ENCODE data around the gene GHR. TPM values are rescaled to one million over a fixed set of nuclear protein-coding genes. Genes with fewer than 3 reads are reported as not detected.

GHR gene
- total RNA-seq, 4 donors from 2014 or later, result 2.0 to 6.0 (median 3.8) TPM

GRCh38 chr5:42492974-42493373, 69.7 kb downstream of the GHR start:
- intact Hi-C loops (cut with DNase I), result no loop called here
- peaks cover 0 to 61% (median 18%) of the 10 kb centered on the region in 3 donors for H3K4me1 ChIP-seq
- DNase-seq, result no peak
- no peak overlapping the region for H3K4me3 ChIP-seq
- 46 to 76% methylated on average over 3 of the region's 3 CpGs for WGBS, 2 donors
- TF ChIP-seq POLR2A (IDR thresholded peaks at IDR 0.05), result no peak
- no peak for TF ChIP-seq CTCF (IDR thresholded peaks at IDR 0.05)
- H3K9me3 ChIP-seq, result no peaks in the 10 kb centered on the region
- H3K27ac ChIP-seq, result no peak overlapping the region
- no peaks in the 10 kb centered on the region for H3K27me3 ChIP-seq
- H3K36me3 ChIP-seq, result no peaks in the 10 kb centered on the region

- Histone ChIP-seq H3K36me3 (no peaks in the 10 kb centered on the region), H3K4me3 (no peak overlapping the region), H3K4me1 (peaks cover 0 to 76% (median 19%) of the 10 kb centered on the region in 3 donors), H3K9me3 (no peaks in the 10 kb centered on the region), H3K27me3 (no peaks in the 10 kb centered on the region), H3K27ac (no peak overlapping the region)
- TF ChIP-seq POLR2A (IDR thresholded peaks at IDR 0.05) (no peak), CTCF (IDR thresholded peaks at IDR 0.05) (no peak)
- intact Hi-C loops (cut with DNase I), result no loop called here
- DNase-seq, result no peak
- 53 to 56% methylated on average over 4 of the region's 4 CpGs for WGBS, 2 donors
Measured at GRCh38 chr5:42494414-42494813, 71.2 kb downstream of the GHR start.

GRCh38 chr5:42495914-42496313, 72.7 kb downstream of the GHR start:
- intact Hi-C loops (cut with DNase I), result no loop called here
- WGBS, 2 donors, result 24 to 52% methylated on average over 2 of the region's 2 CpGs
- no peak for DNase-seq
- TF ChIP-seq CTCF (IDR thresholded peaks at IDR 0.05), result no peak
- Histone ChIP-seq H3K4me3 (no peak overlapping the region), H3K4me1 (peaks cover 4 to 87% (median 17%) of the 10 kb centered on the region in 3 donors), H3K9me3 (no peaks in the 10 kb centered on the region), H3K27me3 (no peaks in the 10 kb centered on the region), H3K36me3 (no peaks in the 10 kb centered on the region), H3K27ac (no peak overlapping the region)

DNA sequence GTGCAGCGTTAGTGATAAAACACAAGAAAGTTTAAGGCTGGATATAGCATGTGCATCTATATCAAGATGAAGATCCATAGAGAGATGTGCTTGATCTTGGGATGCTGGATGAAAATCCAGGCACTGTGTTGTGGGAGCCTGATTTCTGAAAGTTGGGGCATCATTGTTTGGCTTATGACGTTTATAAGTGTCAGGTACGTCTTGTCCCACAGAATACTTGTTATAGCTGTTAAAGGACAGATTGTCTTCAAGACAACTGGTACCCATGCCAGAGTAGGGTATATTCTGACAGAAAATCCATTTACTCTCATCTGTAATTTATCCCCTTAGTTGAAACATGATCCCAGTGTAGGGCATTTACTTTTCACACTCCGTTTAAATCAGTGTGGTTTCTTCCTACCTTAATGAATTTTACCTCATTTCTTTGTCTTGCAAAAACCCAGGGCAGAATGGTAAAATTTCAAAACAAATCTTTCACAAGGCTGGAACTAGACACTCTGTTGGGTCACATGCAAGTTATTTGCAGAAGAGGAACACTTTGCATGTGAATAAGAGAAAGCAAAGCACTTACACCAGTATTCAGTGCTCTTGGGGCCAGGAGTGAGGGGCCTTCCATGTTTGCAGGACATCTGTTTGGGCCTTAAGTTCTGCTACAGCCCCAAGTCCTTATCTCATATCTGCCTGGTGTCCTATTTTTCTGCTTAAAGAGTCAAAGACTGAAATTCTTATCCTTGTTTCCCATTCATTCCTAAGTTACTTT, 73.3 kb downstream of the GHR start:
- Histone ChIP-seq H3K36me3 (no peaks in the 10 kb centered on the region), H3K4me3 (no peak overlapping the region), H3K27me3 (no peaks in the 10 kb centered on the region), H3K4me1 (peaks cover 4 to 86% (median 16%) of the 10 kb centered on the region in 3 donors), H3K9me3 (no peaks in the 10 kb centered on the region), H3K27ac (no peak overlapping the region)
- intact Hi-C loops (cut with DNase I), result no loop called here
- TF ChIP-seq POLR2A (IDR thresholded peaks at IDR 0.05), result no peak
- TF ChIP-seq CTCF (IDR thresholded peaks at IDR 0.05), result no peak
- DNase-seq, result no peak
- 63 to 70% methylated on average over 4 of the region's 4 CpGs for WGBS, 2 donors

DNA sequence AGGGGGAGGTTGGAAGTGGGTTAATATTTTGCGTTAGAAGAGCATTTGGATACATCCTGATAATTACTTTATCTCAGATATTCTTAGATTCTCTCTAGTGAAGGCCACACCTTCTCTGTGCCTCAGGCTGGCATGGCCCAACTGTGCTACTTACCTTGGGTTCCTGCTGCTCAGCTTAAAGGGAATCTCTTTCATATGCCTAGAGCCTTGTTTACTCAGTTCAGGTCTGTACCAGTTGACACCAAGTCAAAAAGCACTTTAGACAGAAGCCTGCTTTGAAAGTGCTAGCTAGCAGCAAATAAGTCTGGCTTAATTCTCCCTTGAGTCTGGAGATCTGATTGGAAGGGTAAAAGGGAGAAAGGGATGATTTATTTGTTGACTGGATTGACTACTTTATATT, 74.8 kb downstream of the GHR start:
- Histone ChIP-seq H3K9me3 (no peaks in the 10 kb centered on the region), H3K27me3 (no peaks in the 10 kb centered on the region), H3K27ac (no peak overlapping the region), H3K4me3 (no peak overlapping the region), H3K4me1 (peaks cover 4 to 85% (median 19%) of the 10 kb centered on the region in 3 donors), H3K36me3 (no peaks in the 10 kb centered on the region)
- intact Hi-C loops (cut with DNase I), result no loop called here
- WGBS, 2 donors, result 37 to 45% methylated on average over 1 of the region's 1 CpG
- DNase-seq, result no peak
- TF ChIP-seq POLR2A (IDR thresholded peaks at IDR 0.05) (no peak), CTCF (IDR thresholded peaks at IDR 0.05) (no peak)
